ENCODE measurements around the gene ASCC3. TPM values are rescaled to one million over a fixed set of nuclear protein-coding genes. Genes with fewer than 3 reads are reported as not detected.

ASCC3 gene
- polyA plus RNA-seq, 1 experiment = 56.0 TPM

DNA sequence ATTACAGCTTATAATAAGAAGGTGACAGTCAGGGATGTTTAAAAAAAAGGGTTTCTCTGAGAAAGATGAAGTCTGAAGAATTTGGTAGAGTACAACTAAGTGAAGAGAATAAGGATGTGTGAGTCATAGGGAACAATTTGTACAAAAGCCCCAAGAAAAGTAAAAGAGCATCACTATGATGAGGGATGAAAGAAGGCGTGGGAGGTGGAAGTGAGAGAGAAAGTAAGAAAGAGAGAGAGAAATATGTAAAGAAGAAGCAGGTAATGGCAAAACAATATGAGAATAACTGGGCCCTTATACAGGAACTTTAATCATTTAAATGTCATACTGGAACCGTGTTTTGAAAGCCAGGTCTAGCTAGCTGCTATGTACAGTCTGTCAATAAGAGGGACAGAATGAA lies 179.4 kb downstream of the ASCC3 start:
- no peak for DNase-seq (ENCODE audit: low read depth, low spot score)
- POLR2A ChIA-PET = no interaction called here
- CTCF ChIA-PET = interaction anchor here (3.0 kb wide), 1 partner anchor 38 kb away, joined by 12 read pairs; no protein-coding TSS in a partner anchor

DNA sequence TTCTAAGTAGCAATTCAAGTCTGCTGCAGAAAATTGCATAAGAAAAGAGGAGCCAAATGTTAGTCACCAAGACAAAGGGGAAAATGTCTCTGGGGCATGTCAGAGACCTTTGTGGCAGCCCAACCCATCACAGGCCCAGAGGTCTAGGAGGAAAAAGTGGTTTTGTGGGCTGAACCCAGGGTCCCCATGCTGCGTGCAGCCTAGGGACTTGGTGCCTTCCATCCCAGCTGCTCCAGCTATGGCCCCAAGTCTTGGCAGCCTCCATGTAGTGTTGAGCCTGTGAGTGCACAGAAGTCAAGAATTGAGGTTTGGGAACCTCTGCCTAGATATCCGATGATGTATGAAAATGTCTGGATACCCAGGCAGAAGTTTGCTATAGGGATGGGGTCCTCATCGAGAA lies 181.1 kb downstream of the ASCC3 start:
- CTCF ChIA-PET = no interaction called here
- Histone ChIP-seq H3K27me3 (ENCODE audit: control insufficient read depth, insufficient read depth, low read length) (no peaks in the 10 kb centered on the region), H3K27ac (ENCODE audit: low read depth, low read length) (no peak overlapping the region), H3K4me3 (ENCODE audit: low read depth, low read length) (no peak overlapping the region), H3K9me3 (ENCODE audit: control insufficient read depth, insufficient read depth, low read length) (peaks cover 8% of the 10 kb centered on the region; the same call in 1 of the 2 replicates)
- DNase-seq (ENCODE audit: low read depth, low spot score) = no peak
- TF ChIP-seq, protein P1, sequence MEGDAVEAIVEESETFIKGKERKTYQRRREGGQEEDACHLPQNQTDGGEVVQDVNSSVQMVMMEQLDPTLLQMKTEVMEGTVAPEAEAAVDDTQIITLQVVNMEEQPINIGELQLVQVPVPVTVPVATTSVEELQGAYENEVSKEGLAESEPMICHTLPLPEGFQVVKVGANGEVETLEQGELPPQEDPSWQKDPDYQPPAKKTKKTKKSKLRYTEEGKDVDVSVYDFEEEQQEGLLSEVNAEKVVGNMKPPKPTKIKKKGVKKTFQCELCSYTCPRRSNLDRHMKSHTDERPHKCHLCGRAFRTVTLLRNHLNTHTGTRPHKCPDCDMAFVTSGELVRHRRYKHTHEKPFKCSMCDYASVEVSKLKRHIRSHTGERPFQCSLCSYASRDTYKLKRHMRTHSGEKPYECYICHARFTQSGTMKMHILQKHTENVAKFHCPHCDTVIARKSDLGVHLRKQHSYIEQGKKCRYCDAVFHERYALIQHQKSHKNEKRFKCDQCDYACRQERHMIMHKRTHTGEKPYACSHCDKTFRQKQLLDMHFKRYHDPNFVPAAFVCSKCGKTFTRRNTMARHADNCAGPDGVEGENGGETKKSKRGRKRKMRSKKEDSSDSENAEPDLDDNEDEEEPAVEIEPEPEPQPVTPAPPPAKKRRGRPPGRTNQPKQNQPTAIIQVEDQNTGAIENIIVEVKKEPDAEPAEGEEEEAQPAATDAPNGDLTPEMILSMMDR (IDR thresholded peaks at IDR 0.05; ENCODE audit: low read depth, low read length) = no peak
- POLR2A ChIA-PET = no interaction called here

More for the DNA sequence above, 179.4 kb downstream of the ASCC3 start:
- TF ChIP-seq, protein P1 (IDR thresholded peaks at IDR 0.05; ENCODE audit: low read depth, low read length) = no peak
- H3K27me3 ChIP-seq (ENCODE audit: control insufficient read depth, insufficient read depth, low read length) = no peaks in the 10 kb centered on the region
- peaks cover 8% of the 10 kb centered on the region; the same call in 1 of the 2 replicates for H3K9me3 ChIP-seq (ENCODE audit: control insufficient read depth, insufficient read depth, low read length)
- H3K4me3 ChIP-seq (ENCODE audit: low read depth, low read length) = no peak overlapping the region
- H3K27ac ChIP-seq (ENCODE audit: low read depth, low read length) = no peak overlapping the region

DNA sequence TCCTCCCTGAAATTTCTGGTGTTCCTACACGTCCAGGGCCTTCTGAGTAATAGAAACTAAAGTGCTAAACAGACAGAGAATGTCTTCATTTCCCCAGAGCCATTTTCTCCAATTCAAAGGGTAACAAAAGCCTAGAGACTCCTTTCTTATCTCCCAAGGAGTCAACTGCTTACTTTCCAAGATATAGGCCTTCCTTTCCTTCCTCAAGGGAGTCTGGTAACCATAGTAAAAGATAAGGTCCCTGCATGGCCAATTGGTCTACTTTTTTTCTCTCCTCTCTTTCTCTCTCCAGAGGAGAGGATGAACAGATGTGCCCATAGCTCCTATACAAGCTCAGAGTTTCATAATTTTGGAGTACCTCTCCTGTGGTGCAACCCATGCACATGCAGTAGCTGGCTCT lies 185.7 kb downstream of the ASCC3 start:
- CTCF ChIA-PET = no interaction called here
- H3K4me3 ChIP-seq (ENCODE audit: low read depth, low read length) = no peak overlapping the region
- no peak for DNase-seq (ENCODE audit: low read depth, low spot score)
- TF ChIP-seq, protein P1 (IDR thresholded peaks at IDR 0.05; ENCODE audit: low read depth, low read length) = no peak
- no peaks in the 10 kb centered on the region for H3K27me3 ChIP-seq (ENCODE audit: control insufficient read depth, insufficient read depth, low read length)
- H3K27ac ChIP-seq (ENCODE audit: low read depth, low read length) = no peak overlapping the region
- peaks cover 6% of the 10 kb centered on the region; the same call in 1 of the 2 replicates for H3K9me3 ChIP-seq (ENCODE audit: control insufficient read depth, insufficient read depth, low read length)
- POLR2A ChIA-PET = no interaction called here

DNA sequence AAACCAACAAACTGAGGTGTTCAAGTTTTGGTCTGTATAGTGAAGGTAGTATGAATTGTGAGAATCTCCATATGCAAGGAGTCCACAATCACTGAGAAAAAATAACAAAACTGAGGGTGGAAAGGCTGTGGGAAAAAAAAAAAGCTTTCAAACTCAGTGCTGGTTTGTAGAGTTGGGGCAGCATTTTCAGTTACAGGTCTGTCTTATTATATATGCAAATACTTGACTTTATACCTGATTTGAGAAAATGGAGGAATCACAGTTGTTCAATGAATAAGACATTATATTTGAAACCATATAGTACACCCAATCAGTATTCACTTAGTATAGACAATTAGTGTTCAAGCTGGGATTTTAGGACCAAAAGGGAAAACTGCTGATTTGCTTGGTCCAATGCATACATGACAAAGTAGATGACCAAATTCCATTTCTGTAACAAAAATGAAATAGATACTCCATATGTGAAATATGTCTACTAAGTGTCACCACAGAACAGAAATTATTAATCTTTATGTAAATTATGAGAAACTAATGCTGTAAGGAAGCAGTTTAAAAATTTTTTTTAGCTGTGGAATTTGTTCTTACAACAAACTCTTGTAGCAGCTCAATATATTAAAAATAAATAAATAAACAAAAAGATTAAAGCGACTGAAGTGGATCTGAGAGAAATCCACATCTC lies 187.7 kb downstream of the ASCC3 start:
- Histone ChIP-seq H3K27me3 (ENCODE audit: control insufficient read depth, insufficient read depth, low read length) (no peaks in the 10 kb centered on the region), H3K27ac (ENCODE audit: low read depth, low read length) (no peak overlapping the region), H3K9me3 (ENCODE audit: control insufficient read depth, insufficient read depth, low read length) (no peaks in the 10 kb centered on the region), H3K4me3 (ENCODE audit: low read depth, low read length) (no peak overlapping the region)
- TF ChIP-seq, protein P1 (IDR thresholded peaks at IDR 0.05; ENCODE audit: low read depth, low read length) = no peak
- CTCF ChIA-PET = interaction anchor here (0.6 to 1.6 kb wide), 2 partner anchors 29 to 70 kb away, joined by 3 to 7 read pairs; no protein-coding TSS in a partner anchor
- POLR2A ChIA-PET = no interaction called here
- no peak for DNase-seq (ENCODE audit: low read depth, low spot score)

DNA sequence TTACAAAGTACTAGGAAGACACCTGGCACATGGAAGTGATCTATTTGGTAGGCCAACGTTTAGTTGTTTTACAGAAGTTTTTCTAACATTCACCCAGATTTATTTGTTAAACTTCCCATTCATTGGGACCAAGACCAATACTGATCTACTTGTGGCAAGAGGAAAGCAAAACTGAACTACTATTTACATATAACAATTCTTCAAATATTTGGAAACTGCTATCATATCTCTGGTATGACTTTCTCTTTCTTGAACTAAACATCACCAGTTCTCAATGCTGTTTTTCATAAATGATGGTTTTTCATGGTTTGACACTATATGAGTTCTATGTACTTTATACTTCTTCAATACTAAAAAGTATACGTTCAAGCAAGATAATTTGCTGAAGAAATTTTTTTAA lies 189.2 kb downstream of the ASCC3 start:
- H3K27ac ChIP-seq (ENCODE audit: low read depth, low read length) = no peak overlapping the region
- no peak overlapping the region for H3K4me3 ChIP-seq (ENCODE audit: low read depth, low read length)
- H3K9me3 ChIP-seq (ENCODE audit: control insufficient read depth, insufficient read depth, low read length) = no peaks in the 10 kb centered on the region
- TF ChIP-seq, protein P1 (IDR thresholded peaks at IDR 0.05; ENCODE audit: low read depth, low read length) = no peak
- no peaks in the 10 kb centered on the region for H3K27me3 ChIP-seq (ENCODE audit: control insufficient read depth, insufficient read depth, low read length)
- no peak for DNase-seq (ENCODE audit: low read depth, low spot score)
- POLR2A ChIA-PET = no interaction called here
- CTCF ChIA-PET = no interaction called here
